PFSK-1 (cell line): Measurements from ENCODE around the gene HPS6.

Experiments used
- POLR2AphosphoS5 ChIP-seq: IDR thresholded peaks from 2 replicates; pipeline ENCODE4 v1.6.1; 2012; ENCODE audit warnings: low read depth, mild to moderate bottlenecking, control low read depth, low read length, moderate library complexity
- REST ChIP-seq, 2 experiments: IDR thresholded peaks; 2 replicates each; pipeline versions ENCODE4 v1.6.1 to v1.8.0; 2011 to 2012; ENCODE audit warnings: low read depth in 2 of 2, low read length in 2 of 2, control low read depth in 1 of 2, inconsistent platforms in 1 of 2, mild to moderate bottlenecking in 1 of 2, moderate library complexity in 1 of 2; ENCODE audit not compliant: insufficient read depth in 1 of 2
- TAF1 ChIP-seq: IDR thresholded peaks from 2 replicates; pipeline ENCODE4 v1.6.1; 2012; ENCODE audit warnings: low read length, control low read depth, borderline replicate concordance; ENCODE audit not compliant: insufficient read depth

GRCh38 chr10:102066399-102067088 lies 1.4 kb downstream of the HPS6 start:
- no peak for TF ChIP-seq TAF1
- TF ChIP-seq POLR2AphosphoS5, result no peak
- TF ChIP-seq REST (IDR thresholded peaks at IDR 0.05; ENCODE audit: insufficient read depth in 1 of 2, low read depth in 2 of 2, low read length in 2 of 2), result no peak
